Thymus (tissue), 11 donors: Measurements from ENCODE around the gene SPINT2. TPM values are rescaled to one million over a fixed set of nuclear protein-coding genes. Genes with fewer than 3 reads are reported as not detected.
"Not testable (repeated sequence)": the region's sequence is repeated elsewhere in the genome, so short reads cannot be mapped to it uniquely, and the experiment has no call there.

Source experiments
- DNase-seq, 9 donors: peaks; one replicate each; pipeline ENCODE4 v3.0.0-alpha.2; 2013; ENCODE audit warnings: low spot score in 9 of 9, low read depth in 6 of 9, missing footprints in 1 of 9
- H3K27ac ChIP-seq, 2 donors: one replicate each; pipeline ENCODE4 v1.5.1; 2013; ENCODE audit warnings: control low read depth in 1 of 2, low read depth in 1 of 2, low read length in 1 of 2, mild to moderate bottlenecking in 1 of 2, moderate library complexity in 1 of 2
- H3K27me3 ChIP-seq, 2 donors: one replicate each; pipeline ENCODE4 v1.5.1; 2013; ENCODE audit warnings: low read length in 1 of 2; ENCODE audit not compliant: control insufficient read depth in 2 of 2, insufficient read depth in 1 of 2
- H3K36me3 ChIP-seq, 2 donors: one replicate each; pipeline ENCODE4 v1.5.1; 2013; ENCODE audit warnings: low read length in 1 of 2, mild to moderate bottlenecking in 1 of 2, moderate library complexity in 1 of 2; ENCODE audit not compliant: control insufficient read depth in 2 of 2, insufficient read depth in 2 of 2
- H3K4me1 ChIP-seq, 2 donors: one replicate each; pipeline ENCODE4 v1.5.1; 2013; ENCODE audit warnings: low read length in 2 of 2; ENCODE audit not compliant: control insufficient read depth in 2 of 2, insufficient read depth in 2 of 2
- H3K4me3 ChIP-seq, 2 donors: one replicate each; pipeline ENCODE4 v1.5.1; 2013; ENCODE audit warnings: low read length in 2 of 2, control low read depth in 1 of 2, mild to moderate bottlenecking in 1 of 2
- H3K9me3 ChIP-seq, 2 donors: one replicate each; pipeline ENCODE4 v1.5.1; 2013; ENCODE audit warnings: low read length in 1 of 2, mild to moderate bottlenecking in 1 of 2; ENCODE audit not compliant: control insufficient read depth in 2 of 2, insufficient read depth in 1 of 2
- WGBS: extraction: QIAGEN DNeasy Blood & Tissue Kit; methylation state at CpG from one replicate; pipeline ENCODE4 v1.1.7; 2013; 5-methylcytosine and 5-hydroxymethylcytosine counted together
- polyA plus RNA-seq: library from polyadenylated mRNA; stranded (reverse); fragments of 200-250 nt; gene quantifications from one replicate; pipeline ENCODE4 v1.2.3, GENCODE V29; 2013
- total RNA-seq: library from RNA; stranded (reverse); fragments of 120-200 nt; gene quantifications from one replicate; pipeline ENCODE4 v1.2.4, GENCODE V29; 2013
- donor health status: healthy.

The SPINT2 gene
- total and polyA plus RNA-seq, 2 donors, result 107 to 253 TPM

GRCh38 chr19:38230506-38231133 lies 33.8 kb upstream of the SPINT2 start:
- not testable (repeated sequence) for H3K9me3 ChIP-seq, H3K4me1 ChIP-seq, H3K4me3 ChIP-seq, H3K27ac ChIP-seq, DNase-seq, H3K36me3 ChIP-seq
- peaks cover 36 to 67% of the 10 kb centered on the region in 2 donors for H3K27me3 ChIP-seq
- 69% methylated on average over 3 of the region's 3 CpGs for WGBS

GRCh38 chr19:38231918-38232317 lies 32.5 kb upstream of the SPINT2 start:
- Histone ChIP-seq H3K36me3 (no peaks in the 10 kb centered on the region), H3K9me3 (no peaks in the 10 kb centered on the region), H3K27me3 (peaks cover 29 to 57% of the 10 kb centered on the region in 2 donors), H3K4me3 (no peak overlapping the region), H3K27ac (no peak overlapping the region), H3K4me1 (peaks cover 3 to 9% of the 10 kb centered on the region in 2 donors)
- WGBS, result 93% methylated on average over 7 of the region's 7 CpGs
- DNase-seq, result no peak

- Histone ChIP-seq H3K27me3 (peaks cover 17 to 38% of the 10 kb centered on the region in 2 donors), H3K36me3 (no peaks in the 10 kb centered on the region), H3K9me3 (no peaks in the 10 kb centered on the region), H3K27ac (no peak overlapping the region), H3K4me3 (no peak overlapping the region), H3K4me1 (peaks cover 3 to 5% of the 10 kb centered on the region in 2 donors)
- DNase-seq, result peak in 2 of 9 donors; percentile 65 to 68
- WGBS, result 35% methylated on average over 7 of the region's 7 CpGs
These were observed 30.6 kb upstream of the SPINT2 start for GRCh38 chr19:38233740-38234251.

- H3K9me3 ChIP-seq, result no peaks in the 10 kb centered on the region
- H3K4me3 ChIP-seq, result no peak overlapping the region
- no peak overlapping the region for H3K27ac ChIP-seq
- no peak for DNase-seq
- peaks cover 9 to 32% of the 10 kb centered on the region in 2 donors for H3K27me3 ChIP-seq
- H3K36me3 ChIP-seq, result no peaks in the 10 kb centered on the region
- H3K4me1 ChIP-seq, result no peaks in the 10 kb centered on the region
- WGBS, result 83% methylated on average over 4 of the region's 4 CpGs
These were observed 29.8 kb upstream of the SPINT2 start for GRCh38 chr19:38234615-38235014.

GRCh38 chr19:38239816-38240215 lies 24.6 kb upstream of the SPINT2 start:
- H3K27ac ChIP-seq, result no peak overlapping the region
- DNase-seq, result no peak
- 91% methylated on average over 8 of the region's 8 CpGs for WGBS

GRCh38 chr19:38243279-38243673 lies 21.1 kb upstream of the SPINT2 start:
- Histone ChIP-seq H3K27me3 (peaks cover 0 to 2% of the 10 kb centered on the region in 2 donors), H3K4me1 (peaks cover 0 to 3% of the 10 kb centered on the region in 2 donors), H3K9me3 (no peaks in the 10 kb centered on the region), H3K27ac (no peak overlapping the region), H3K36me3 (no peaks in the 10 kb centered on the region), H3K4me3 (no peak overlapping the region)
- 82% methylated on average over 15 of the region's 15 CpGs for WGBS
- no peak for DNase-seq

More at GRCh38 chr19:38239816-38240215, 24.6 kb upstream of the SPINT2 start:
- Histone ChIP-seq H3K4me3 (no peak overlapping the region), H3K36me3 (no peaks in the 10 kb centered on the region), H3K9me3 (no peaks in the 10 kb centered on the region), H3K4me1 (peaks cover 0 to 3% of the 10 kb centered on the region in 2 donors), H3K27me3 (peaks cover 5 to 6% of the 10 kb centered on the region in 2 donors)

- Histone ChIP-seq H3K36me3 (no peaks in the 10 kb centered on the region), H3K9me3 (no peaks in the 10 kb centered on the region), H3K27ac (no peak overlapping the region), H3K4me1 (peaks cover 0 to 3% of the 10 kb centered on the region in 2 donors), H3K4me3 (no peak overlapping the region), H3K27me3 (peaks cover 0 to 2% of the 10 kb centered on the region in 2 donors)
- DNase-seq, result no peak
- 84% methylated on average over 14 of the region's 14 CpGs for WGBS
These were observed 18.4 kb upstream of the SPINT2 start for GRCh38 chr19:38245826-38246498.

GRCh38 chr19:38247126-38247525 lies 17.2 kb upstream of the SPINT2 start:
- Histone ChIP-seq H3K4me3 (no peak overlapping the region), H3K36me3 (no peaks in the 10 kb centered on the region), H3K27me3 (peaks cover 0 to 7% of the 10 kb centered on the region in 2 donors), H3K9me3 (no peaks in the 10 kb centered on the region), H3K4me1 (peaks cover 0 to 7% of the 10 kb centered on the region in 2 donors), H3K27ac (no peak overlapping the region)
- 90% methylated on average over 5 of the region's 5 CpGs for WGBS
- DNase-seq, result no peak

- Histone ChIP-seq H3K9me3 (no peaks in the 10 kb centered on the region), H3K27me3 (peaks cover 0 to 12% of the 10 kb centered on the region in 2 donors), H3K4me1 (peaks cover 0 to 7% of the 10 kb centered on the region in 2 donors), H3K4me3 (no peak overlapping the region), H3K27ac (no peak overlapping the region), H3K36me3 (no peaks in the 10 kb centered on the region)
- DNase-seq, result no peak
- 89% methylated on average over 9 of the region's 9 CpGs for WGBS
These were observed 16.6 kb upstream of the SPINT2 start for GRCh38 chr19:38247734-38248268.
